Brain microvascular endothelial cell (primary cell): ENCODE measurements around the gene MTFR1L.

ENCODE experiments used
- DNase-seq: peaks from one replicate; pipeline ENCODE4 v3.0.0-alpha.2; 2020
- H3K27ac ChIP-seq: fragments of 250-450 bp; sonication (Bioruptor Pico); 2 replicates; pipeline ENCODE4 v1.5.1; 2020; ENCODE audit warnings: mild to moderate bottlenecking, moderate library complexity
- H3K27me3 ChIP-seq: fragments of 250-450 bp; sonication (Bioruptor Pico); replicated peaks from 2 replicates; pipeline ENCODE4 v1.5.1; 2020; ENCODE audit warnings: mild to moderate bottlenecking
- H3K36me3 ChIP-seq: fragments of 250-450 bp; sonication (Bioruptor Pico); replicated peaks from 2 replicates; pipeline ENCODE4 v1.5.1; 2020; ENCODE audit warnings: mild to moderate bottlenecking
- H3K4me3 ChIP-seq: 2 replicates; pipeline ENCODE4 v1.5.1; 2011; ENCODE audit warnings: low read depth, mild to moderate bottlenecking, control low read depth, low read length, moderate library complexity
- in situ Hi-C: cut with HindIII; loops from 2 replicates; pipeline ENCODE4 v1.10.0; 2017; ENCODE audit warnings: low sequenced_read_pairs, low pct_ligation_motif_present
- TF ChIP-seq, protein P1 (sequence below): IDR thresholded peaks from 2 replicates; pipeline ENCODE4 v1.5.1; 2011; ENCODE audit warnings: low read depth, mild to moderate bottlenecking, moderate library complexity, low read length, control low read depth, inconsistent platforms; ENCODE audit errors: missing control alignments

Gene MTFR1L

GRCh38 chr1:25843483-25843882 is 23.7 kb downstream of the MTFR1L start:
- Histone ChIP-seq H3K27me3 (no peaks in the 10 kb centered on the region), H3K27ac (no peak overlapping the region), H3K4me3 (no peak overlapping the region), H3K36me3 (no peaks in the 10 kb centered on the region)
- in situ Hi-C loops: no loop called here
- no peak for DNase-seq
- TF ChIP-seq, protein P1, sequence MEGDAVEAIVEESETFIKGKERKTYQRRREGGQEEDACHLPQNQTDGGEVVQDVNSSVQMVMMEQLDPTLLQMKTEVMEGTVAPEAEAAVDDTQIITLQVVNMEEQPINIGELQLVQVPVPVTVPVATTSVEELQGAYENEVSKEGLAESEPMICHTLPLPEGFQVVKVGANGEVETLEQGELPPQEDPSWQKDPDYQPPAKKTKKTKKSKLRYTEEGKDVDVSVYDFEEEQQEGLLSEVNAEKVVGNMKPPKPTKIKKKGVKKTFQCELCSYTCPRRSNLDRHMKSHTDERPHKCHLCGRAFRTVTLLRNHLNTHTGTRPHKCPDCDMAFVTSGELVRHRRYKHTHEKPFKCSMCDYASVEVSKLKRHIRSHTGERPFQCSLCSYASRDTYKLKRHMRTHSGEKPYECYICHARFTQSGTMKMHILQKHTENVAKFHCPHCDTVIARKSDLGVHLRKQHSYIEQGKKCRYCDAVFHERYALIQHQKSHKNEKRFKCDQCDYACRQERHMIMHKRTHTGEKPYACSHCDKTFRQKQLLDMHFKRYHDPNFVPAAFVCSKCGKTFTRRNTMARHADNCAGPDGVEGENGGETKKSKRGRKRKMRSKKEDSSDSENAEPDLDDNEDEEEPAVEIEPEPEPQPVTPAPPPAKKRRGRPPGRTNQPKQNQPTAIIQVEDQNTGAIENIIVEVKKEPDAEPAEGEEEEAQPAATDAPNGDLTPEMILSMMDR: no peak

DNA sequence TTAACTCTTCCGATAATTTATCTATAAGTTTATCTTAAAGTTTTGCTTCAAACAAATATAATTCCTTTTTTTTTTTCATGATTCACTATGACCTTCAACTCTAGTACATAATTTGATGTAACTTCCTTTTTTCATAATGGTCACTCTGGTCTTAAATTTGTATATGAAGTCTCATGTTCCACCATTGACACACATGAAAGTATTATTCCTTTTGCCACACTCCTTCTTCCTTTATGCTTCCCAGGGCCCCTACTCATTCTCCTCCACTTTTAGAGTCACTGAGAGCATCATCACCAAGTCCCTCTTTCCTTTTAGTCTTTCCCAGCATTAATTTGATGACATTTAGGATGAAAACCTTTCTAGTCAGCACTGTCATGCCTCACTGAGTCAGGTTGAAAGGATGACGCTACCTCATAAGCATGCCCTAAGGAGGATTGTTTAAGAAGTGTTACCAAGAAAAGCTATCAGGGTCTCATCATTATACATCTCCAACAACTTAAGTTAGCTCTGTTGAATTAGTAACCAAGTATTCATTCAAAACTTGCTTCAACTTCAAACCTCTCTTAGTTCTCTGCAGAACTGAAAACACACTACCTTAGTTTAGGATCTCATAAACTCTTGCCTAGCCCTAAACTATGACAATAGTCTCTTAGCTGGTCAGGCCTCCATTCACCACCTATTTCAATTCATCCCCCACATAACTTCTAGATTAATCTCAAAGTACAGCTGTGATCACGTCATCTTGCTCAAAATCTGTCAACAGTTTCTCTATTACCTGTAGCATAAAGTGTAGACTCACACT is 25.0 kb downstream of the MTFR1L start:
- Histone ChIP-seq H3K36me3 (no peaks in the 10 kb centered on the region), H3K4me3 (no peak overlapping the region), H3K27me3 (no peaks in the 10 kb centered on the region), H3K27ac (no peak overlapping the region)
- TF ChIP-seq, protein P1: no peak
- DNase-seq: no peak
- in situ Hi-C loops: no loop called here

GRCh38 chr1:25845664-25846063 is 25.9 kb downstream of the MTFR1L start:
- TF ChIP-seq, protein P1: no peak
- no peak for DNase-seq
- H3K27ac ChIP-seq: no peak overlapping the region
- in situ Hi-C loops: no loop called here
- H3K4me3 ChIP-seq: no peak overlapping the region
- H3K36me3 ChIP-seq: no peaks in the 10 kb centered on the region
- H3K27me3 ChIP-seq: no peaks in the 10 kb centered on the region

DNA sequence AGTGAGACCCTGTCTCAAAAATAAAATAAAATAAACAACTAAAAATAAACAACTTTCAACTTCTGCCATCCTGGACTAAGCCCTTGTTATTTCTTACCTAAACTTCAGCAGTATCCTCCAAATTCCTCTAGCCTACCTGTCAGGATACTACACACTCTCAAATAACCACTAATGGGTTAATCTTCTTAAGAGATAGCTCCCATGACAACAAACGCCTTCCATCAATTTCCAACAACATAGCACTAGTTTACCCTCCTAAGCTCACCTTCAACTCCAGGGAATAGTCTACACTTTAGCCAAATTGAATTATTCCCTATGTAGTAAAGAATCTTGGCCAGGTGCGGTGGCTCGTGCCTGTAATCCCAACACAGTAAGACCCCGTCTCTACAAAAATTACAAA is 28.2 kb downstream of the MTFR1L start:
- in situ Hi-C loops: no loop called here
- H3K27ac ChIP-seq: no peak overlapping the region
- TF ChIP-seq, protein P1: no peak
- no peak overlapping the region for H3K4me3 ChIP-seq
- DNase-seq: no peak
- H3K27me3 ChIP-seq: no peaks in the 10 kb centered on the region
- no peaks in the 10 kb centered on the region for H3K36me3 ChIP-seq

- TF ChIP-seq, protein P1: no peak
- no peaks in the 10 kb centered on the region for H3K36me3 ChIP-seq
- no peaks in the 10 kb centered on the region for H3K27me3 ChIP-seq
- in situ Hi-C loops: no loop called here
- no peak overlapping the region for H3K27ac ChIP-seq
- no peak for DNase-seq
- no peak overlapping the region for H3K4me3 ChIP-seq
Measured at GRCh38 chr1:25848531-25848930, 28.8 kb downstream of the MTFR1L start.

GRCh38 chr1:25854554-25854953 is 34.8 kb downstream of the MTFR1L start:
- H3K27ac ChIP-seq: no peak overlapping the region
- no peaks in the 10 kb centered on the region for H3K36me3 ChIP-seq
- TF ChIP-seq, protein P1: no peak
- no peak for DNase-seq
- no peak overlapping the region for H3K4me3 ChIP-seq
- H3K27me3 ChIP-seq: no peaks in the 10 kb centered on the region
- in situ Hi-C loops: no loop called here
